Mucosa of descending colon (tissue), 3 donors: ENCODE measurements around the gene CFAP77. TPM values are rescaled to one million over a fixed set of nuclear protein-coding genes. Genes with fewer than 3 reads are reported as not detected.
A peak's percentile ranks its signal among the peaks of the same experiment; 100 is the strongest.

ENCODE experiments used
- ATAC-seq: fragments of 200-7000 bp; cut with Tn5 transposase; one replicate; pipeline ENCODE4 v1.9.1; 2020; ENCODE audit warnings: mild to moderate bottlenecking, moderate library complexity
- DNase-seq, 3 donors: peaks; one replicate each; pipeline ENCODE4 v3.0.0-alpha.2; 2020
- H3K36me3 ChIP-seq: fragments of 200-600 bp; one replicate; pipeline ENCODE4 v1.8.0; 2021; ENCODE audit warnings: low read depth, mild to moderate bottlenecking
- H3K4me1 ChIP-seq: fragments of 200-600 bp; one replicate; pipeline ENCODE4 v1.8.0; 2021; ENCODE audit warnings: low read depth, mild to moderate bottlenecking
- H3K4me3 ChIP-seq: fragments of 200-600 bp; one replicate; pipeline ENCODE4 v1.8.0; 2021; ENCODE audit warnings: mild to moderate bottlenecking
- H3K9me3 ChIP-seq: fragments of 200-600 bp; one replicate; pipeline ENCODE4 v1.8.0; 2021; ENCODE audit warnings: mild to moderate bottlenecking
- intact Hi-C, 2 donors: fragments of 100-400 bp; cut with DNase I in 1 of 2; cut with micrococcal nuclease in 1 of 2; formaldehyde crosslinking; loops; one replicate each; pipeline versions ENCODE4 v1.11.0 to v1.11.1; 2022; cut with DNase I, micrococcal nuclease
- total RNA-seq, 3 donors: library from RNA; stranded (reverse); fragmentation: NEBNext Ultra II Directional in 2 of 3; extraction: Animal tissue kit (Norgen Biotek cat#: 25700) in 2 of 3; gene quantifications; one replicate each; pipeline versions ENCODE4 v1.2.1 to v1.2.4, GENCODE V29; 2021 to 2023
- TF ChIP-seq, protein P1 (sequence below): fragments of 200-600 bp; IDR thresholded peaks from one replicate; pipeline ENCODE4 v1.8.0; 2022; ENCODE audit warnings: antibody characterized with exemption, mild to moderate bottlenecking
- donor health status: DM: no; HTN: no; CAD: no; lungs with moderate emphysema.
- donor health status: DM: no; HTN: no; CAD: no.
- donor health status: DM: no; HTN: yes; CAD: no.

CFAP77 gene
- total RNA-seq, 3 donors from 2014 or later: not detected

DNA sequence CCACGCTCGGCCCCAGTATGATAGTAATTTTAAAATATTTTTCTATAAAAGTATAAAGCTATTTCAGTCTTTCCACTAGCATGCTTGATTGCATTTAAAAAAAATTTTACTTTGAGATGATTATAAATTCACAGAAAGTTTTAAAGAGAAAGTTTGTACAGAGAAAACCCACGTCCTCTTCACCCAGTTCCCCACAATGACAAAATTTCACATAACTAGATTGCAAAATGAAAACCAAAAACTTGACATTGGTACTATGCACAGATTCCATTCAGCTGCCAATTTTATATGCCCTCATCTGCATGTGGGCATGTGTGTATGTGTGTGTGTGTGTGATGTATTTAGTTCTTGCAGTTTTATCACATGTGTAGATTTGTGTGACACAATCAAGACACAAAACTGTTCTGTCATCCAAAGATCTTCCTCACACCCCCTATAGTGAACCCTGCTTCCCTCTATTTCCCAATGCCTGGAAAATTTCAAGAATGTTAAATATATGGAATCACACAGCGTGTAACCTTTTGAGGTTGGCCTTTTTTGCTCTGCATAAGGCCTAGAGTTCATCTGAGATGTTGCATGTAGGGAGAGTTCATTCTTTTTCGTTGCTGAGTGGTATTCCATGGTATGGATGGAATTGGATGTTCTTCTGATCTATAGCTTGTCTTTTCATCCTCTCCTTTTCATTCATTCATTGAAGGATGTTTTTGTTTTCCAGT is 115.5 kb downstream of the CFAP77 start:
- intact Hi-C loops: no loop called here
- TF ChIP-seq, protein P1, sequence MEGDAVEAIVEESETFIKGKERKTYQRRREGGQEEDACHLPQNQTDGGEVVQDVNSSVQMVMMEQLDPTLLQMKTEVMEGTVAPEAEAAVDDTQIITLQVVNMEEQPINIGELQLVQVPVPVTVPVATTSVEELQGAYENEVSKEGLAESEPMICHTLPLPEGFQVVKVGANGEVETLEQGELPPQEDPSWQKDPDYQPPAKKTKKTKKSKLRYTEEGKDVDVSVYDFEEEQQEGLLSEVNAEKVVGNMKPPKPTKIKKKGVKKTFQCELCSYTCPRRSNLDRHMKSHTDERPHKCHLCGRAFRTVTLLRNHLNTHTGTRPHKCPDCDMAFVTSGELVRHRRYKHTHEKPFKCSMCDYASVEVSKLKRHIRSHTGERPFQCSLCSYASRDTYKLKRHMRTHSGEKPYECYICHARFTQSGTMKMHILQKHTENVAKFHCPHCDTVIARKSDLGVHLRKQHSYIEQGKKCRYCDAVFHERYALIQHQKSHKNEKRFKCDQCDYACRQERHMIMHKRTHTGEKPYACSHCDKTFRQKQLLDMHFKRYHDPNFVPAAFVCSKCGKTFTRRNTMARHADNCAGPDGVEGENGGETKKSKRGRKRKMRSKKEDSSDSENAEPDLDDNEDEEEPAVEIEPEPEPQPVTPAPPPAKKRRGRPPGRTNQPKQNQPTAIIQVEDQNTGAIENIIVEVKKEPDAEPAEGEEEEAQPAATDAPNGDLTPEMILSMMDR: no peak
- Histone ChIP-seq H3K4me3 (no peak overlapping the region), H3K9me3 (no peaks in the 10 kb centered on the region), H3K36me3 (no peaks in the 10 kb centered on the region), H3K4me1 (no peaks in the 10 kb centered on the region)
- no peak for DNase-seq
- no peak for ATAC-seq

DNA sequence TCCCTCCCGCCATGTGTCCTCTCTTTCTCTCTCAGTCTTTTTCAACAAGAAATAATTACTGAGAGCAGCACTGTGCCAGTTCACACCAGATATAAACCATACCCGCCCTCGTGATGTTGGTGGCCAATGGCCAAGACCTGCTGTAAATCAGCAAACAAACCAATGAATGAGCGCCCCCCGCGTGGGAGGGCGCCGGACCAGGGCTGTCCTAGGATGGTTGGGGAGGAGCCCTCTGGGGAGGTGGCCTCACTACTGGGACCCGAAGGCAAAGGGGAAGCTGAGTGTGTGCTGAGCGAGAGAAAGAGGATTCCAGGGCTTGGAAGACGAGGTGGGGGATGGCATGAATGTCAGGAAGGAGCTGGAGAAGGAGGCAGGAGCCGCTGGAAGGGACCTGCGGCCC is 121.2 kb downstream of the CFAP77 start:
- no peak for ATAC-seq
- intact Hi-C loops: loop anchor here in 1 of 2 donors (10.0 kb wide), 1 partner anchor 56 kb away; no protein-coding TSS in a partner anchor
- Histone ChIP-seq H3K36me3 (no peaks in the 10 kb centered on the region), H3K4me3 (no peak overlapping the region), H3K4me1 (no peaks in the 10 kb centered on the region), H3K9me3 (peaks cover 4% of the 10 kb centered on the region)
- peak in 1 of 3 donors; percentile 23 for DNase-seq
- TF ChIP-seq, protein P1: no peak

- Histone ChIP-seq H3K9me3 (peaks cover 4% of the 10 kb centered on the region), H3K36me3 (no peaks in the 10 kb centered on the region), H3K4me1 (no peaks in the 10 kb centered on the region), H3K4me3 (no peak overlapping the region)
- DNase-seq (peak in 1 of 3 donors; percentile 24), ATAC-seq (no peak)
- intact Hi-C loops: loop anchor here in 1 of 2 donors (10.0 kb wide), 1 partner anchor 57 kb away; no protein-coding TSS in a partner anchor
- TF ChIP-seq, protein P1: no peak
Observed at GRCh38 chr9:132531710-132532570, 121.9 kb downstream of the CFAP77 start.

DNA sequence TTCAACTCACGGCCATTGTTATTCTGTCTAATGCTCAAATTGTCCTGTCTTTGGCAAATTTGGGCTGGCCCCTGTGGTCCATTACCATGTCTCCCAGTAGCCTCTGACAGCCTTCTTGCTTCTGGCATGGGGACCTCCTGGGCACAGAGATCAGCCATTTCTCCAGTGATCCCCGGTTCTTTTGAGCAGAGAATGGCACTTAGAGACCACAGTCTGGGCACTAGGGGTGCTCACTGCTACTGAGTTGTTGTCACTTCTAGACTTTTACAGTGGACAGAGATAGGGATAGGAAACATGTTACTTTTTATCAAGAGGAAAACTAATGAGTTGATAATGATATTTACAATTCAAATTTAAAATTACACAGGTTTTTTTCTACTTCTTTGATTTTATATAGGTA is 124.8 kb downstream of the CFAP77 start:
- Histone ChIP-seq H3K4me3 (no peak overlapping the region), H3K9me3 (peaks cover 4% of the 10 kb centered on the region), H3K4me1 (peaks cover 6% of the 10 kb centered on the region), H3K36me3 (no peaks in the 10 kb centered on the region)
- DNase-seq (no peak), ATAC-seq (no peak)
- TF ChIP-seq, protein P1: no peak
- intact Hi-C loops: loop anchor here in 1 of 2 donors (10.0 kb wide), 1 partner anchor 60 kb away; no protein-coding TSS in a partner anchor

- Histone ChIP-seq H3K4me3 (no peak overlapping the region), H3K36me3 (no peaks in the 10 kb centered on the region), H3K4me1 (peaks cover 6% of the 10 kb centered on the region), H3K9me3 (peaks cover 4% of the 10 kb centered on the region)
- ATAC-seq: no peak
- DNase-seq: no peak
- intact Hi-C loops: loop anchor here in 1 of 2 donors (10.0 kb wide), 1 partner anchor 61 kb away; no protein-coding TSS in a partner anchor
- TF ChIP-seq, protein P1: no peak
Observed at GRCh38 chr9:132536124-132536523, 126.1 kb downstream of the CFAP77 start.
